ENCODE measurements around the gene PPP1R3G. TPM values are rescaled to one million over a fixed set of nuclear protein-coding genes. Genes with fewer than 3 reads are reported as not detected.
"Not testable (repeated sequence)": the region's sequence is repeated elsewhere in the genome, so short reads cannot be mapped to it uniquely, and the experiment has no call there.

PPP1R3G gene
- total and polyA plus RNA-seq, 8 donors = 0.17 to 1.4 (median 1.0) TPM

DNA sequence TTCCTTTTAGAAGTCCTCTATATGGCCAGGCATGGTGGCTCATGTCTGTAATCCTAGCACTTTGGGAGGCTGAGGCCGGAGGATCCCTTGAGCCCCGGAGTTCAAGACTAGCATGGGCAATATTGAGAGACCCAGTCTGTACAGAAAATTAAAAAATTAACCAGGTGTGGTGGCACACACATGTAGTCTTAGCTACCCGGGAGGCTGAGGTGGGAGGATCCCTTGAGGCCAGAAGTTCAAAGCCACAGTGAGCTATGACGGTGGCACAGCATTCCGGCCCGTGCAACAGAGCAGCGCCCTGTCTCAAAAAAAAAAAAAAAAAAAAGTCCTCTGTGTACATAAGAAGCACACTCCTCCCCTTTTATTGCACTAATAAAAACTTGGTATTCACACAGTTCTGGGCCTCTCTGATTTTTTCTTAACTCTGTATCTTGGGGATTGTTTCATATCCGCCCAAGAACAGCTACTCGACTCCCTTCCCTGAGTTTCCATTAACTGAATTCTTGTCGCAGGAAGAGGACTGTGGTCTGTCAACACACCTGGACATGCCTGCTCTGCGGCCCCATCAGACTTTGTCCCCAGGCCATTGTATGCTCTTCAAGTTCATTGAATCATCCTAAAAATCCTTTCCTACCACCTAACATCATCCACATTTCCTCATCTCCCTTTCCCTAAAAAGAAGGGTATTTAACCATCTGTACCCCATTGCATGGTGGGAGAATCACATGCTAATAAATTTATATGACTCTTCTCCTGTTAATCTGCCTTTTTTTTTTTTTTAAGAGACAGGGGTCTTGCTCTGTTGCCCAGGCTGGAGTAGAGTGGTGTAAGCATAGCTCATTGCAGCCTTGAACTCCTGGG is 25.9 kb upstream of the PPP1R3G start:
- no peak overlapping the region for H3K4me3 ChIP-seq
- intact Hi-C loops (cut with DNase I) = no loop called here
- H3K4me1 ChIP-seq = no peaks in the 10 kb centered on the region
- TF ChIP-seq CTCF (IDR thresholded peaks at IDR 0.05) = no peak
- H3K27me3 ChIP-seq = no peaks in the 10 kb centered on the region
- ATAC-seq = no peak
- no peak for DNase-seq
- no peaks in the 10 kb centered on the region for H3K36me3 ChIP-seq
- H3K27ac ChIP-seq = no peak overlapping the region
- H3K9me3 ChIP-seq = no peaks in the 10 kb centered on the region

DNA sequence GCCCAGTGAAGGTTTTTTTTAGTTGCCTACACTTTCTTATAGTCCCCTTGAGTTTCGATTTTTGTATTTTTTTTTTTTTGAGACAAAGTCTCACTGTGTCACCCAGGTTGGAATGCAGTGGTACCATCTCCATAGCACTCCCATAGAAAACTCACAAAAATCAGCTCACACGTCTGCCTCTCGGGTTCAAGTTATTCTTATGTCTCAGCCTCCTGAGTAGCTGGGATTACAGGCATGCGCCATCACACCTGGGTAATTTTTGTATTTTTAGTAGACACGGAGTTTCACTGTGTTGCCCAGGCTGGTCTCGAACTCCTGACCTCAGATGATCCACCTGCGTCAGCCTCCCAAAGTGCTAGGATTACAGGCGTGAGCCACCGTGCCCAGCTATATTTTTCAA is 24.7 kb upstream of the PPP1R3G start:
- H3K27me3 ChIP-seq; H3K4me1 ChIP-seq; H3K4me3 ChIP-seq; H3K36me3 ChIP-seq; H3K27ac ChIP-seq; ATAC-seq; H3K9me3 ChIP-seq; DNase-seq; intact Hi-C loops (cut with DNase I): not testable (repeated sequence)

DNA sequence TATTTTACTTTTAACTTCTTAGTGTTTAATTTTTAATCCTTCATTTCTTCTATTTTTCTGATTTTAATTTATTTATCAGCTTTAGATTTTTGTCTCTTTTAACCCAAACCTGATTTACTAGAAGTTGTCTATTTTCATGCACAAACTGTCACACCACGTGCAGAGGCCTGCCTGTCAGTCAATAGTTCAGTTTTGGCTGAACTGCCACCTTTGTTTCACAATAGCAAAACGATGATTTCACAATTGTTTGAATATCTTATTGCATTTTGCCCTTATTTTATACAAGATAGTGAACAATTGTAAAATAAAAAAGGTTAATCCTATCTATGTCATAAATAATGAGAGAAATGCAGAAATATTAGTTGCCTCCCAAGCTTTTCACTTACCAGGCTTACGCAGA is 24.0 kb upstream of the PPP1R3G start:
- Histone ChIP-seq H3K27ac (no peak overlapping the region), H3K4me1 (no peaks in the 10 kb centered on the region), H3K4me3 (no peak overlapping the region), H3K36me3 (no peaks in the 10 kb centered on the region), H3K27me3 (no peaks in the 10 kb centered on the region), H3K9me3 (no peaks in the 10 kb centered on the region)
- DNase-seq (no peak), ATAC-seq (no peak)
- no peak for TF ChIP-seq CTCF (IDR thresholded peaks at IDR 0.05)
- intact Hi-C loops (cut with DNase I) = no loop called here

GRCh38 chr6:5063617-5064016 is 21.5 kb upstream of the PPP1R3G start:
- Histone ChIP-seq H3K27ac (no peak overlapping the region), H3K27me3 (no peaks in the 10 kb centered on the region), H3K4me3 (no peak overlapping the region), H3K36me3 (no peaks in the 10 kb centered on the region), H3K9me3 (peaks cover 0 to 8% of the 10 kb centered on the region in 2 donors), H3K4me1 (no peaks in the 10 kb centered on the region)
- DNase-seq (no peak), ATAC-seq (no peak)
- TF ChIP-seq CTCF (IDR thresholded peaks at IDR 0.05) = no peak
- intact Hi-C loops (cut with DNase I) = no loop called here

- no peak for TF ChIP-seq CTCF (IDR thresholded peaks at IDR 0.05)
- no peaks in the 10 kb centered on the region for H3K27me3 ChIP-seq
- peaks cover 0 to 8% of the 10 kb centered on the region in 2 donors for H3K9me3 ChIP-seq
- no peaks in the 10 kb centered on the region for H3K4me1 ChIP-seq
- H3K4me3 ChIP-seq = no peak overlapping the region
- no peak for DNase-seq
- no peak for ATAC-seq
- H3K36me3 ChIP-seq = no peaks in the 10 kb centered on the region
- intact Hi-C loops (cut with DNase I) = no loop called here
- no peak overlapping the region for H3K27ac ChIP-seq
Observed at GRCh38 chr6:5066456-5067093, 18.6 kb upstream of the PPP1R3G start.

Measured in left lung (tissue), 10 donors.